Natural killer cell treated with Interleukin-12 subunit alpha and Interleukin-12 subunit beta and Interleukin-15 and Interleukin-18, amount 100 ng/mL, for 72 hours (primary cell): ENCODE measurements around the gene DCP1A. TPM values are rescaled to one million over a fixed set of nuclear protein-coding genes. Genes with fewer than 3 reads are reported as not detected.
"Not testable (repeated sequence)": the region's sequence is repeated elsewhere in the genome, so short reads cannot be mapped to it uniquely, and the experiment has no call there.

Experiments used
- ATAC-seq, 2 donors: fragments of 150-1000 bp; cut with Tn5 transposase in 1 of 2; sonication (Bioruptor Pico), chemical (Tn5 transposase) in 1 of 2; 2 replicates each; pipeline ENCODE4 v1.10.0; 2021
- DNase-seq: peaks from one replicate; pipeline ENCODE4 v3.0.0; 2022; ENCODE audit warnings: low spot score
- H3K27ac Mint-ChIP-seq, 2 donors: 1 replicate in 1 of 2; 2 replicates in 1 of 2; pipeline ENCODE4 v1.8.0; 2022; ENCODE audit warnings: mixed read lengths in 2 of 2, mild to moderate bottlenecking in 1 of 2, moderate library complexity in 1 of 2
- H3K27me3 Mint-ChIP-seq, 2 donors: 1 replicate in 1 of 2; 2 replicates in 1 of 2; pipeline ENCODE4 v1.8.0; 2022; ENCODE audit warnings: mixed read lengths in 2 of 2
- H3K36me3 Mint-ChIP-seq: one replicate; pipeline ENCODE4 v1.8.0; 2022; ENCODE audit warnings: mixed read lengths
- H3K4me1 Mint-ChIP-seq, 2 donors: 1 replicate in 1 of 2; 2 replicates in 1 of 2; pipeline ENCODE4 v1.8.0; 2022; ENCODE audit warnings: low read depth in 2 of 2, mixed read lengths in 2 of 2, mild to moderate bottlenecking in 1 of 2
- H3K4me3 Mint-ChIP-seq: one replicate; pipeline ENCODE4 v1.8.0; 2022; ENCODE audit warnings: mixed read lengths
- H3K9me3 Mint-ChIP-seq: 2 replicates; pipeline ENCODE4 v1.8.0; 2022; ENCODE audit warnings: mixed read lengths
- total RNA-seq, 2 donors: library from RNA; stranded (reverse); gene quantifications; one replicate each; pipeline ENCODE4 v1.2.3, GENCODE V29; 2022

Gene DCP1A
- total RNA-seq, 2 donors from 2014 or later = 28.3 to 31.1 TPM

GRCh38 chr3:53255423-53255774 is 91.9 kb downstream of the DCP1A start:
- peak; percentile 81 to 83 for ATAC-seq
- Mint-ChIP-seq H3K36me3 (no peaks in the 10 kb centered on the region), H3K27ac (peak overlapping the region; percentile 50 to 65)

GRCh38 chr3:53254509-53255422 is 92.6 kb downstream of the DCP1A start:
- H3K4me3 Mint-ChIP-seq = peak overlapping the region; percentile 92
- ATAC-seq (peak; percentile 29 to 54), DNase-seq (no peak)
- H3K27ac Mint-ChIP-seq = peak overlapping the region; percentile 50 to 65
- no peaks in the 10 kb centered on the region for H3K9me3 Mint-ChIP-seq
- peaks cover 27% of the 10 kb centered on the region in 2 donors for H3K4me1 Mint-ChIP-seq
- no peaks in the 10 kb centered on the region for H3K27me3 Mint-ChIP-seq
- no peaks in the 10 kb centered on the region for H3K36me3 Mint-ChIP-seq

More at GRCh38 chr3:53255423-53255774, 91.9 kb downstream of the DCP1A start:
- peak overlapping the region; percentile 92 for H3K4me3 Mint-ChIP-seq
- H3K4me1 Mint-ChIP-seq = peaks cover 27% of the 10 kb centered on the region in 2 donors
- H3K9me3 Mint-ChIP-seq = no peaks in the 10 kb centered on the region
- H3K27me3 Mint-ChIP-seq = no peaks in the 10 kb centered on the region
- DNase-seq = peak; percentile 72

GRCh38 chr3:53253707-53254508 is 93.4 kb downstream of the DCP1A start:
- H3K27me3 Mint-ChIP-seq = no peaks in the 10 kb centered on the region
- H3K4me3 Mint-ChIP-seq = peak overlapping the region; percentile 92
- H3K27ac Mint-ChIP-seq = peak overlapping the region; percentile 50 to 65
- H3K4me1 Mint-ChIP-seq = peaks cover 27 to 30% of the 10 kb centered on the region in 2 donors
- H3K36me3 Mint-ChIP-seq = no peaks in the 10 kb centered on the region
- DNase-seq (no peak), ATAC-seq (no peak)
- H3K9me3 Mint-ChIP-seq = no peaks in the 10 kb centered on the region

DNA sequence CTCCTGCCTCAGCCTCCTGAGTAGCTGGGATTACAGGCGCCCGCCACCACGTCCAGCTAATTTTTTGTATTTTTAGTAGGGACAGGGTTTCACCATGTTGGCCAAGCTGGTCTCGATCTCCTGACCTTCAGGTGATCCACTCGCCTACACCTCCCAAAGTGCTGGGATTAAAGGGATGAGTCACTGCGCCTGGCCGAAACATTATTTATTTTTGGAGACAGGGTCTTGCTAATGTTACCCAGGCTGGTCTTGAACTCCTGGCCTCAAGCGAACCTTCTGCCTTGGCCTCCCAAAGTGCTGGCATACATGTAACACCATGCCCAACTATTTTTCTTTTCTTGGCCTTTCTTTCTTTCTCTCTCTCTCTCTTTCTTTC is 94.4 kb downstream of the DCP1A start:
- H3K4me1 Mint-ChIP-seq = peaks cover 30 to 32% of the 10 kb centered on the region in 2 donors
- not testable (repeated sequence) for H3K36me3 Mint-ChIP-seq, H3K9me3 Mint-ChIP-seq, ATAC-seq, DNase-seq, H3K27me3 Mint-ChIP-seq
- H3K4me3 Mint-ChIP-seq = peak overlapping the region; percentile 68
- H3K27ac Mint-ChIP-seq = peak overlapping the region; percentile 32 to 44

DNA sequence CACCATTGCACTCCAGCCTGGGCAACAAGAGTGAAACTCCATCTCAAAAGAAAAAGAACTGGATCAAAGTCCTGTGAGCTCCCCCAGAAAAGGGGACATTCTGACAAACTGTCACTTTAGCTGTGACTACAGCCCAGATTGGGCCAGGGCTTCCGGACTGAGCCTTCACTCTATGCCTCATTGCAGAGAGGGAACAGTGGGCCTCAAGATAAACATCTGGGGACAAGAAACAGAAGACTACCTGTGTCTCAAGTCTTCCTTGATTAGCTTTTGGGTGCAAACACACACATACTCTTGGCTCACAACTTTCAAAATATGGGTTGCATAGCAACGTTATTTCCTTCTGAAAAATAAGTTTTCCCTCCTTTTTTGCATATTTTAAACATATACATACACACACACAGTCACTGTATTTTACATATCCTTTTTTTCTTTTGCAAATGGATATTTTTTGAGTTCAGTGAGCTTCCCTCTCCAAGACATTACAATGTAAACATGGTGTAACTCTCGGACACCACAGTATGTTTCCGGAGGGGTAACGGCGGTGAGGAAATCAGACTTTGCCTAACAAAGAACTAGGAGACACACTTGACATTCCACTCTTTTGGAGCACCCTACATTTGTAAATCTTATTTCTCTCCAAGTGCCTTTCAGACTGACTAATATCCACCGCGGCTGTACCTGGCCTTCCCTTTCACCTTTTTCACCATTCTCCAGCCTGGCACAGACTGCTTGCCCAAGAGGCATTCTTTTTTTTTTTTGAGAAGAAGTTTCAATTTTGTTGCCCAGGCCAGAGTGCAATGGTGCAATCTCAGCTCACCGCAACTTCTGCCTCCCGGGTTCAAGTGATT is 95.0 kb downstream of the DCP1A start:
- peaks cover 35 to 37% of the 10 kb centered on the region in 2 donors for H3K4me1 Mint-ChIP-seq
- H3K4me3 Mint-ChIP-seq = peak overlapping the region; percentile 68
- no peaks in the 10 kb centered on the region for H3K36me3 Mint-ChIP-seq
- H3K9me3 Mint-ChIP-seq = no peaks in the 10 kb centered on the region
- ATAC-seq (no peak), DNase-seq (no peak)
- no peaks in the 10 kb centered on the region for H3K27me3 Mint-ChIP-seq
- peak overlapping the region; percentile 32 to 44 for H3K27ac Mint-ChIP-seq

- Mint-ChIP-seq H3K4me1 (peaks cover 35 to 37% of the 10 kb centered on the region in 2 donors), H3K4me3 (peak overlapping the region; percentile 39), H3K36me3 (no peaks in the 10 kb centered on the region), H3K27ac (peak overlapping the region in 1 of 2 donors; percentile 56), H3K27me3 (no peaks in the 10 kb centered on the region), H3K9me3 (no peaks in the 10 kb centered on the region)
- no peak for DNase-seq
- no peak for ATAC-seq
These were observed 96.3 kb downstream of the DCP1A start for GRCh38 chr3:53250881-53251605.

DNA sequence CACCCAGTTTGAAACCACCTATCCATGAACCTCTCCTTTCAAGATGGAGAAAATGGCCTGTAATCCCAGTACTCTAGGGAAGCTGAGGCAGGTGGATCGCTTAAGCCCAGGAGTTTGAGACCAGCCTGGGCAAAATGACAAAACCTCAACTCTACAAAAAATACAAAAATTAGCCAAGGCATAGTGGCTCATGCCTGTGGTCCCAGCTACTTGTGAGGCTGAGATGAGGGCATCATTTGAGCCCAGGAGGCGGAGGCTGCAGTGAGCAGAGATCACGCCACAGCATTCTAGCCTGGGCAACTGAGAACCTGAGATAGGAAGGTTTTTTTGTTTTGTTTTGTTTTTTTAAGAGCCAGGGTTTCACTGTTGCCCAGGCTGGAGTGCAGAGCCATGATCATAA is 96.9 kb downstream of the DCP1A start:
- H3K27ac Mint-ChIP-seq = no peak overlapping the region
- no peak for ATAC-seq
- H3K36me3 Mint-ChIP-seq = no peaks in the 10 kb centered on the region
- H3K27me3 Mint-ChIP-seq = no peaks in the 10 kb centered on the region
- H3K9me3 Mint-ChIP-seq = no peaks in the 10 kb centered on the region
- peaks cover 35 to 37% of the 10 kb centered on the region in 2 donors for H3K4me1 Mint-ChIP-seq
- H3K4me3 Mint-ChIP-seq = no peak overlapping the region
- no peak for DNase-seq

DNA sequence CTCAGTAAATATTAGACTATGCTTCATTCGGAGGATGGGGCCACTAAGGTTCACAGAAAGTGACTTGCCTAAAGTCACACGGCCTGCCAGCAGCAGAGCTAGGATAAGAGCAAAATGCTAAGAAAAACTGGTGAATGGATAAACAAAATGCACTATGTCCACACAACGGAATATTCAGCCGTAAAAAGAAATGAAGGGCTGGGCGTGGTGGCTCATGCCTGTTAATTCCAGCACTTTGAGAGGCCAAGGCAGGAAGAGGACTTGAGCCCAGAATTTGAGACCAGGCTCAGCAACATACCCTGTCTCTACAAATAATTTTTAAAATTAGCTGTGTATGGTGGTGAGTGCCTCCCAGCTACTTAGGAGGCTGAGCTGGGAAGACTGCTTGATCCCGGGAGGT is 99.2 kb downstream of the DCP1A start:
- Mint-ChIP-seq H3K4me1 (peaks cover 24 to 30% of the 10 kb centered on the region in 2 donors), H3K36me3 (no peaks in the 10 kb centered on the region), H3K4me3 (no peak overlapping the region), H3K27me3 (no peaks in the 10 kb centered on the region), H3K9me3 (no peaks in the 10 kb centered on the region), H3K27ac (peak overlapping the region in 1 of 2 donors; percentile 26)
- ATAC-seq (no peak), DNase-seq (no peak)

DNA sequence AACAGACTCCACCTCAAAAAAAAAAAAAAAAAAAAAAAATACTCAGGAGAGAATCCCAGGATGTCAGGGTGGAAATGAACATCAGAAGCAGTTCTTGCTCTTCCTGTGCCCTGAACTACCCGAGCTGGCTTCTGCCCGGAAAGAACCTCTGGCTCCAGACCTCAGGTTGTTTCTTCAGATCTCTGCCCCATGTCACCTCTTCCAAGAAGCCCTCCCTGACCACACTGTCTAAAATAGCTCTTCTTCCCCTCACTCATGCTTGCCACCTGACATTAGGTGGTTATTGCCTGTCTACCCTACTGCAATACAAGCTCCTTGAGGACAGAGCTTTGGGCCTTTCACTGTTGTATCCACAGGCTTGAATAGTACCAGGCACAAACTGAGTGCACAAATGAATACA is 99.7 kb downstream of the DCP1A start:
- Mint-ChIP-seq H3K4me1 (peaks cover 18 to 26% of the 10 kb centered on the region in 2 donors), H3K27me3 (no peaks in the 10 kb centered on the region), H3K27ac (peak overlapping the region in 1 of 2 donors; percentile 26), H3K4me3 (no peak overlapping the region), H3K9me3 (no peaks in the 10 kb centered on the region), H3K36me3 (no peaks in the 10 kb centered on the region)
- DNase-seq = no peak
- ATAC-seq = no peak

DNA sequence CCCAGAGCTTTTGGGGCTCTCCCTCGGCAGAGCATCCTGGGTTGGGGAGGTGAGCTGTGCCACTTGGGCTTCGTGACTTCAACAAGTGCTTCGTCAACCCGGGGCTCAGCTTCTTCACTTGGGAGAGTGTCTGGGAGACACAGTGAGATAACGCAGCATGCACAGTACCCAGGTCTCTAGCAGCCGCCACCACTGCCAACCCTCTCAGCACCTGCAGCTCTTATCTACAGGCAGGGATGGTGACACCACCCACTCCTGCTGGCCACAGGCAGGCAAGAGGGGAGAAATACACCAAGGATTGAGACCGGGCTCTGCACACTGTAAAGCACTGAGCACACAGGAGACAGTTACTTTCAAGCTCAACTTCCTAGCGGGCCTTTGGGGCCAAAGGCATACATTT is 103.1 kb downstream of the DCP1A start:
- DNase-seq (no peak), ATAC-seq (no peak)
- no peak overlapping the region for H3K4me3 Mint-ChIP-seq
- no peaks in the 10 kb centered on the region for H3K36me3 Mint-ChIP-seq
- H3K9me3 Mint-ChIP-seq = no peaks in the 10 kb centered on the region
- no peak overlapping the region for H3K27ac Mint-ChIP-seq
- H3K27me3 Mint-ChIP-seq = no peaks in the 10 kb centered on the region
- H3K4me1 Mint-ChIP-seq = peaks cover 13 to 17% of the 10 kb centered on the region in 2 donors

DNA sequence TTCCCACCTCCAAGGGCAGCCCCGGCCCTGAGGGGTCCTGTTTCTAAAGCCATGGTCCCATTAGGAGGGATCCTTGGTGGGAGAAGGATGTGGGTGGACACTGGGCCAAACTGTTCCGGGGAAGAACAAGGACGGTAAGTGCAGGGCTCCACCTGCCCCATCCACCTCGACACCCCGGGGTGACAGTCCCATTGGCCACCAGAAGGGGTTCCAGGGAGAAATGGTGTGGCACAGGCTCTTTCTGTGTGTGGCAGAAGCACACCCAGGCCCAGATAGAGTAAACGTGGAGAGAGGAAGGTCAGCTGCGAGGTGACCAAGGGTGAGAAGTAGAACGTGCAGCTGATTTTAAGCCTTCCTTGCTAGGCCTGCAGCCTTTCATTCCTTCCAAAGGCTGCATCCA is 103.6 kb downstream of the DCP1A start:
- H3K4me1 Mint-ChIP-seq = peaks cover 13 to 17% of the 10 kb centered on the region in 2 donors
- ATAC-seq = no peak

GRCh38 chr3:53243165-53243564 is 104.2 kb downstream of the DCP1A start:
- DNase-seq = no peak
- H3K36me3 Mint-ChIP-seq = no peaks in the 10 kb centered on the region
- H3K27ac Mint-ChIP-seq = peak overlapping the region in 1 of 2 donors; percentile 48
- H3K4me3 Mint-ChIP-seq = no peak overlapping the region
- ATAC-seq = no peak
- H3K27me3 Mint-ChIP-seq = no peaks in the 10 kb centered on the region
- H3K9me3 Mint-ChIP-seq = no peaks in the 10 kb centered on the region
- peaks cover 11 to 17% of the 10 kb centered on the region in 2 donors for H3K4me1 Mint-ChIP-seq

More for the DNA sequence above, 103.6 kb downstream of the DCP1A start:
- Mint-ChIP-seq H3K27me3 (no peaks in the 10 kb centered on the region), H3K27ac (peak overlapping the region in 1 of 2 donors; percentile 48), H3K9me3 (no peaks in the 10 kb centered on the region), H3K4me3 (no peak overlapping the region), H3K36me3 (no peaks in the 10 kb centered on the region)
- no peak for DNase-seq

DNA sequence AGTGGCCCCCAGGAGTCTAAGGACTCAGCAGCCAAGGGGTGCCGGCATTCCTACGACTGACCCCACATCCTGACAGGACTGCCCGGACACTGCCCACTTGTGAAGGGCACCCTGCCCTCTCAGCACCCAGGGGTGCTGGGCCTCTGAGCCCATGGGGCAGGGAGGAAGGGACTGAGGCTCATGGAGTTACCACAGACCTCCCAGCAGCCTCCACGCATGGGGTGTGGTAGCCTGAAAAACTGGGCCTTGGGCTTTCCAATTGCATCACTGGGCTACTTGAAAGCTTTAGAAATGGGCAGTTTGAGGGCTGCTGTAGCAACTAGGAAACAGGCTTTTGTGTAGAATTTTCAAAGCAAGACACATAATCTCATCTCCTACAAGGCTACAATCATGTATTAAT is 104.7 kb downstream of the DCP1A start:
- ATAC-seq = no peak
- DNase-seq = no peak
- Mint-ChIP-seq H3K4me3 (no peak overlapping the region), H3K36me3 (no peaks in the 10 kb centered on the region), H3K4me1 (peaks cover 6 to 12% of the 10 kb centered on the region in 2 donors), H3K27ac (no peak overlapping the region), H3K27me3 (no peaks in the 10 kb centered on the region), H3K9me3 (no peaks in the 10 kb centered on the region)
